ENCODE data around the gene PON2. TPM values are rescaled to one million over a fixed set of nuclear protein-coding genes. Genes with fewer than 3 reads are reported as not detected.
"Not testable (repeated sequence)": the region's sequence is repeated elsewhere in the genome, so short reads cannot be mapped to it uniquely, and the experiment has no call there.

The PON2 gene
- polyA plus RNA-seq, 1 of the 3 experiments (the other 2 are of a cell fraction), result 125 TPM

GRCh38 chr7:95391761-95392160, 43.1 kb downstream of the PON2 start:
- Histone ChIP-seq H2AFZ (ENCODE audit: low read depth) (no peak overlapping the region), H3K9me2 (no peaks in the 10 kb centered on the region), H3F3A (replicated peaks; ENCODE audit: insufficient read depth) (no peaks in the 10 kb centered on the region), H3K36me3 (replicated peaks in 1 of 2; ENCODE audit: control insufficient read depth in 1 of 2, insufficient read depth in 2 of 2, low read length in 1 of 2) (no peaks in the 10 kb centered on the region), H3K9ac (no peak overlapping the region), H3K79me2 (ENCODE audit: insufficient read depth) (no peaks in the 10 kb centered on the region), H3K4me3 (ENCODE audit: low read depth in 2 of 2, low read length in 1 of 2) (no peak overlapping the region), H3K9me3 (no peaks in the 10 kb centered on the region), H4K20me1 (ENCODE audit: insufficient read depth) (no peaks in the 10 kb centered on the region), H3K4me2 (no peak overlapping the region), H3K27me3 (ENCODE audit: insufficient read depth) (no peaks in the 10 kb centered on the region), H3K27ac (ENCODE audit: low read depth in 2 of 2, low read length in 1 of 2) (no peak overlapping the region), H3K4me1 (ENCODE audit: control insufficient read depth in 1 of 2, insufficient read depth in 2 of 2, low read depth in 1 of 2, low read length in 1 of 2) (no peaks in the 10 kb centered on the region)
- ChIA-PET POLR2A (no interaction called here), CTCF (interaction anchor here (0.8 to 1.5 kb wide), 3 partner anchors 20 to 85 kb away, joined by 3 to 4 read pairs (median 3); no protein-coding TSS in a partner anchor)
- DNase-seq, result no peak
- 29% methylated on average over 2 of the region's 2 CpGs for WGBS (ENCODE audit: low lambda C conversion rate)
- TF ChIP-seq CHD2 (IDR thresholded peaks at IDR 0.05; ENCODE audit: low read length, partially characterized antibody) (no peak), MXI1 (IDR thresholded peaks at IDR 0.05; ENCODE audit: low read depth, low read length) (no peak), FOSL2 (IDR thresholded peaks at IDR 0.05; ENCODE audit: borderline replicate concordance, low read depth) (no peak), EZH2phosphoT487 (IDR thresholded peaks at IDR 0.05; ENCODE audit: borderline replicate concordance, low read depth) (no peak), MAX (IDR thresholded peaks at IDR 0.05; ENCODE audit: low read depth) (no peak)

- H3K79me2 ChIP-seq (ENCODE audit: insufficient read depth), result no peaks in the 10 kb centered on the region
- no peak for DNase-seq
- no peaks in the 10 kb centered on the region for H3K36me3 ChIP-seq (replicated peaks in 1 of 2; ENCODE audit: control insufficient read depth in 1 of 2, insufficient read depth in 2 of 2, low read length in 1 of 2)
- H3K4me3 ChIP-seq (ENCODE audit: low read depth in 2 of 2, low read length in 1 of 2), result no peak overlapping the region
- H3K9ac ChIP-seq, result no peak overlapping the region
- H3K27ac ChIP-seq (ENCODE audit: low read depth in 2 of 2, low read length in 1 of 2), result no peak overlapping the region
- no peaks in the 10 kb centered on the region for H3K9me2 ChIP-seq
- H3K4me2 ChIP-seq, result no peak overlapping the region
- CTCF ChIA-PET, result no interaction called here
- H3K9me3 ChIP-seq, result no peaks in the 10 kb centered on the region
- H3K4me1 ChIP-seq (ENCODE audit: control insufficient read depth in 1 of 2, insufficient read depth in 2 of 2, low read depth in 1 of 2, low read length in 1 of 2), result no peaks in the 10 kb centered on the region
- 16% methylated on average over 7 of the region's 7 CpGs for WGBS (ENCODE audit: low lambda C conversion rate)
- no peaks in the 10 kb centered on the region for H3K27me3 ChIP-seq (ENCODE audit: insufficient read depth)
- TF ChIP-seq RXRA (IDR thresholded peaks at IDR 0.05; ENCODE audit: borderline replicate concordance, low read depth) (no peak), CHD2 (IDR thresholded peaks at IDR 0.05; ENCODE audit: low read length, partially characterized antibody) (no peak), RAD21 (IDR thresholded peaks at IDR 0.05; ENCODE audit: low read length) (no peak), EZH2phosphoT487 (IDR thresholded peaks at IDR 0.05; ENCODE audit: borderline replicate concordance, low read depth) (no peak), CTCF (IDR thresholded peaks at IDR 0.05) (no peak)
- no peak overlapping the region for H2AFZ ChIP-seq (ENCODE audit: low read depth)
- H3F3A ChIP-seq (replicated peaks; ENCODE audit: insufficient read depth), result no peaks in the 10 kb centered on the region
- no peaks in the 10 kb centered on the region for H4K20me1 ChIP-seq (ENCODE audit: insufficient read depth)
- POLR2A ChIA-PET, result no interaction called here
Measured at GRCh38 chr7:95389516-95389915, 45.3 kb downstream of the PON2 start.

GRCh38 chr7:95379457-95379856, 55.4 kb downstream of the PON2 start:
- H2AFZ ChIP-seq (ENCODE audit: low read depth); POLR2A ChIA-PET; DNase-seq; CTCF ChIA-PET; H3K4me2 ChIP-seq; H3F3A ChIP-seq (replicated peaks; ENCODE audit: insufficient read depth); H3K4me1 ChIP-seq (ENCODE audit: control insufficient read depth in 1 of 2, insufficient read depth in 2 of 2, low read depth in 1 of 2, low read length in 1 of 2); H3K36me3 ChIP-seq (replicated peaks in 1 of 2; ENCODE audit: control insufficient read depth in 1 of 2, insufficient read depth in 2 of 2, low read length in 1 of 2); H3K27ac ChIP-seq (ENCODE audit: low read depth in 2 of 2, low read length in 1 of 2); H3K9me2 ChIP-seq; H3K9ac ChIP-seq; H4K20me1 ChIP-seq (ENCODE audit: insufficient read depth); H3K27me3 ChIP-seq (ENCODE audit: insufficient read depth); H3K4me3 ChIP-seq (ENCODE audit: low read depth in 2 of 2, low read length in 1 of 2); H3K9me3 ChIP-seq; H3K79me2 ChIP-seq (ENCODE audit: insufficient read depth): not testable (repeated sequence)
- WGBS (ENCODE audit: low lambda C conversion rate), result 42% methylated on average over 10 of the region's 10 CpGs
